Trophoblast cell (in vitro differentiated cells and primary cell): Measurements from ENCODE around the gene CFAP221.

Experiments used
- DNase-seq, 2 donors: peaks; one replicate each; pipeline ENCODE4 v3.0.0-alpha.2; 2016
- H2AFZ ChIP-seq: 2 replicates; pipeline ENCODE4 v1.6.1; 2013; ENCODE audit warnings: low read length, moderate library complexity, mild to moderate bottlenecking; ENCODE audit not compliant: insufficient read depth, poor library complexity
- H2AK5ac ChIP-seq: 2 replicates; pipeline ENCODE4 v1.6.1; 2013; ENCODE audit warnings: mild to moderate bottlenecking, low read length
- H2BK120ac ChIP-seq: 2 replicates; pipeline ENCODE4 v1.6.1; 2013; ENCODE audit warnings: low read length, mild to moderate bottlenecking, moderate library complexity; ENCODE audit not compliant: insufficient read depth, poor library complexity
- H2BK12ac ChIP-seq: 2 replicates; pipeline ENCODE4 v1.6.1; 2013; ENCODE audit warnings: mild to moderate bottlenecking, low read length, moderate library complexity
- H2BK5ac ChIP-seq: 2 replicates; pipeline ENCODE4 v1.6.1; 2013; ENCODE audit warnings: low read length, low read depth, moderate library complexity, mild to moderate bottlenecking; ENCODE audit not compliant: poor library complexity
- H3K14ac ChIP-seq: 2 replicates; pipeline ENCODE4 v1.6.1; 2013; ENCODE audit warnings: mild to moderate bottlenecking, low read length
- H3K18ac ChIP-seq: 2 replicates; pipeline ENCODE4 v1.6.1; 2013; ENCODE audit warnings: mild to moderate bottlenecking, low read length
- H3K23ac ChIP-seq: 2 replicates; pipeline ENCODE4 v1.6.1; 2013; ENCODE audit warnings: low read length
- H3K27ac ChIP-seq: 2 replicates; pipeline ENCODE4 v1.5.1; 2013; ENCODE audit warnings: low read depth, mild to moderate bottlenecking, inconsistent platforms, low read length, moderate library complexity
- H3K27me3 ChIP-seq: 2 replicates; pipeline ENCODE4 v1.6.1; 2013; ENCODE audit warnings: inconsistent platforms, mild to moderate bottlenecking, low read length, moderate library complexity; ENCODE audit not compliant: insufficient read depth
- H3K36me3 ChIP-seq, 2 experiments: 1 replicate in 1 of 2; 2 replicates in 1 of 2; pipeline ENCODE4 v1.6.1; 2013; ENCODE audit warnings: low read length in 2 of 2, mild to moderate bottlenecking in 2 of 2, moderate library complexity in 1 of 2; ENCODE audit not compliant: insufficient read depth in 2 of 2, control insufficient read depth in 1 of 2
- H3K4ac ChIP-seq: 2 replicates; pipeline ENCODE4 v1.6.1; 2013; ENCODE audit warnings: low read depth, mild to moderate bottlenecking, low read length, moderate library complexity
- H3K4me1 ChIP-seq, 2 experiments: 1 replicate in 1 of 2; 2 replicates in 1 of 2; pipeline ENCODE4 v1.6.1; 2013; ENCODE audit warnings: low read length in 2 of 2, mild to moderate bottlenecking in 2 of 2, moderate library complexity in 1 of 2; ENCODE audit not compliant: insufficient read depth in 2 of 2, control insufficient read depth in 1 of 2
- H3K4me2 ChIP-seq: 2 replicates; pipeline ENCODE4 v1.6.1; 2013; ENCODE audit warnings: inconsistent platforms, mild to moderate bottlenecking, low read length, moderate library complexity
- H3K4me3 ChIP-seq: 2 replicates; pipeline ENCODE4 v1.5.1; 2013; ENCODE audit warnings: mild to moderate bottlenecking, low read depth, low read length, inconsistent platforms
- H3K79me1 ChIP-seq: one replicate; pipeline ENCODE4 v1.6.1; 2013; ENCODE audit warnings: low read length
- H3K79me2 ChIP-seq: 2 replicates; pipeline ENCODE4 v1.6.1; 2013; ENCODE audit warnings: low read length, mild to moderate bottlenecking; ENCODE audit not compliant: control insufficient read depth, insufficient read depth, poor library complexity
- H3K9ac ChIP-seq: 2 replicates; pipeline ENCODE4 v1.6.1; 2013; ENCODE audit warnings: mild to moderate bottlenecking, low read length
- H3K9me3 ChIP-seq: 2 replicates; pipeline ENCODE4 v1.6.1; 2013; ENCODE audit warnings: low read depth, mild to moderate bottlenecking, control low read depth, inconsistent platforms, low read length; ENCODE audit not compliant: insufficient read depth
- H4K12ac ChIP-seq: 2 replicates; pipeline ENCODE4 v1.6.1; 2013; ENCODE audit warnings: low read depth, mild to moderate bottlenecking, low read length, moderate library complexity
- H4K8ac ChIP-seq: 2 replicates; pipeline ENCODE4 v1.6.1; 2013; ENCODE audit warnings: low read depth, mild to moderate bottlenecking, low read length, moderate library complexity
- H4K91ac ChIP-seq: one replicate; pipeline ENCODE4 v1.6.1; 2013; ENCODE audit warnings: low read depth, mild to moderate bottlenecking, low read length, moderate library complexity
- WGBS: extraction: QIAGEN DNeasy Blood & Tissue Kit; methylation state at CpG from one replicate; pipeline ENCODE4 v1.1.7; 2013; ENCODE audit warnings: missing lambda C conversion rate; ENCODE audit not compliant: insufficient read length, insufficient coverage; ENCODE audit errors: extremely low coverage; 5-methylcytosine and 5-hydroxymethylcytosine counted together

The CFAP221 gene

DNA sequence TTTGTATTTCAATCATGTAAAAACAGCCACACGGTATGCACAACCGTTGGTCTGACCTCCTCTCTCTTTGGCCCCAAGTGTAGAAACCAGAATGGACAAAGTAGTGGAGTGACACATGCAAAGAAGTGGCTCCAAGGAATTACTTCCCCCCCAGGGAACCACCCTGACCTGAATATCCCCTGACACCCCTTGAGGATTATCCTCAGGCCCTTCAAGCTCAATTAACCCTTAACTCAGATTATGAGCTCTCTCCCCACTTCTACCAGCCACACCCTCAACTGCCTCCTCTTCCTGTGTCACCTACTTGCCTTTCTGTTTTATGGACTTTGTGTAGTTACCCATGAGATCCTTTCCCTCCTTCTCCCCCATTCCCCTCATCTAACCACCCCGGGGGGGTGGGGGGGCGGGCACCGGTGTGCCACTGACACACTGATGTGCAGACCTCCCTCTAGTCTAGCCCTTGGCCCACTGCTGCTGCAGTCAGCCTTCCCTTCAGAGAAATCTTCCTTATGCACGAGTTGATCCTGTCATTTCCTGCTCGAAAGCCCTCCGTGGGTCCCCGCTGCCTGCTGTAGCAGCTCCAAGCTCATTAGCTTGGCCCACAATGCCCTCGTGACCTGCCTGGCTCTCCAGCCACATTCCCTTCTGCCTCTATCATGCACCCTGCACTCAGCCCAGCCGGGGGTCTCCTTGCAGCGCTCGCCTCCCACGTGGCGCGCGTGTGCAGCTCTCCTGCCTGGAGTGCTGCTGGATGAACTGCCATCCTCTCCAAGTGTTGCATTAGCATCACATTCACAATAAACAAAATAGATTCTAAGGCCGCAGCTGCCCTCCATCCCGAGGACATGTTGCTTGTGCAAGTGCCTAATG is 94.7 kb downstream of the CFAP221 start:
- Histone ChIP-seq H2AFZ (no peak overlapping the region), H3K4ac (no peak overlapping the region), H3K27me3 (no peaks in the 10 kb centered on the region), H2BK12ac (no peak overlapping the region), H3K9ac (no peak overlapping the region), H3K36me3 (no peaks in the 10 kb centered on the region), H3K23ac (no peak overlapping the region), H3K4me1 (no peaks in the 10 kb centered on the region), H3K4me3 (no peak overlapping the region), H3K18ac (no peak overlapping the region), H2AK5ac (no peak overlapping the region), H3K4me2 (no peak overlapping the region), H3K79me2 (no peaks in the 10 kb centered on the region), H4K91ac (no peak overlapping the region), H4K8ac (no peak overlapping the region), H2BK120ac (no peak overlapping the region), H3K79me1 (no peaks in the 10 kb centered on the region), H3K14ac (no peak overlapping the region), H3K27ac (no peak overlapping the region), H4K12ac (no peak overlapping the region), H2BK5ac (no peak overlapping the region), H3K9me3 (no peaks in the 10 kb centered on the region)
- no peak for DNase-seq
- no CpG with 5 or more reads among the region's 19 CpGs for WGBS

DNA sequence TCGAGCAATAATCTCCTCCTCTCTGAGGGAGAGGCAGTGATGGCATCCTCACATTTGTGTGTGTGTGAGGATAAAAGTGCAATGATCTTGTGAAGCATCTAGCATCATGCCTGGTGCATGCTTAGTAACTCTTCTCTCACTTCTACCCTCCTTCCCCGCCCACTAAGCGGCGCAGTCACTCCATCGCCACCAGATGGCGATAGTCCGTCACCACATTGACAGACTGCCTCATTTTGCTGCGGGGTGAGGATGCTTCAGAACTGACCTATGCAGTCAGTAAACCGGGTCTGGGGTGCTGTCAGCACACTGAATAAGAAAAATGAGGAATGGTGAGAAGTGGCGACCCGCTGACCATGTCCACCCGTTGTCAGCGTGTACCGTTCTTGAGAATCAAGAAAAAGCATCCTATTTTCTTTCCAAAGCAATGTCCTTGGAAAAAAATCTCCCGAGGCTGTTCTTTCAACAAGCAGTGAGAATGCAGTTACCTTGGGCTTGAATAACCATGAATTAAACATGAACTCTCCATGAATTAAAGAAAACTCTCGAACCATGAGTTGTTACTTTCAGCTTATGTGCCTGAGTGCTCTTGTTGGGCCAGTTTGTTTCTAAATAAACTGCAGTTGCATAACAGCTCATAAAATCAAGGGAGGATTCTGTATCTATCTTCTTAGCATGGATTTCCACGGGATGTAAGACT is 97.5 kb downstream of the CFAP221 start:
- Histone ChIP-seq H4K91ac (no peak overlapping the region), H3K79me1 (no peaks in the 10 kb centered on the region), H4K8ac (no peak overlapping the region), H3K27ac (no peak overlapping the region), H3K4me3 (no peak overlapping the region), H3K27me3 (no peaks in the 10 kb centered on the region), H3K9me3 (no peaks in the 10 kb centered on the region), H3K9ac (no peak overlapping the region), H2BK12ac (no peak overlapping the region), H3K4me1 (no peaks in the 10 kb centered on the region), H4K12ac (no peak overlapping the region), H2BK5ac (no peak overlapping the region), H2AK5ac (no peak overlapping the region), H3K14ac (no peak overlapping the region), H2BK120ac (no peak overlapping the region), H3K4ac (no peak overlapping the region), H3K36me3 (no peaks in the 10 kb centered on the region), H3K18ac (no peak overlapping the region), H3K23ac (no peak overlapping the region), H2AFZ (no peak overlapping the region), H3K4me2 (no peak overlapping the region), H3K79me2 (no peaks in the 10 kb centered on the region)
- WGBS: no CpG with 5 or more reads among the region's 17 CpGs
- DNase-seq: peak; percentile 67 to 87

- Histone ChIP-seq H3K4me1 (no peaks in the 10 kb centered on the region), H2AFZ (no peak overlapping the region), H3K79me1 (no peaks in the 10 kb centered on the region), H3K23ac (no peak overlapping the region), H3K4me2 (no peak overlapping the region), H3K18ac (no peak overlapping the region), H3K4me3 (no peak overlapping the region), H2BK120ac (no peak overlapping the region), H4K12ac (no peak overlapping the region), H3K9ac (no peak overlapping the region), H2BK12ac (no peak overlapping the region), H2AK5ac (no peak overlapping the region), H4K91ac (no peak overlapping the region), H3K27ac (no peak overlapping the region), H3K27me3 (no peaks in the 10 kb centered on the region), H3K14ac (no peak overlapping the region), H2BK5ac (no peak overlapping the region), H4K8ac (no peak overlapping the region), H3K9me3 (no peaks in the 10 kb centered on the region), H3K4ac (no peak overlapping the region), H3K79me2 (no peaks in the 10 kb centered on the region), H3K36me3 (no peaks in the 10 kb centered on the region)
- WGBS: no CpG with 5 or more reads among the region's 3 CpGs
- no peak for DNase-seq
Measured at GRCh38 chr2:119644186-119644585, 99.9 kb downstream of the CFAP221 start.

DNA sequence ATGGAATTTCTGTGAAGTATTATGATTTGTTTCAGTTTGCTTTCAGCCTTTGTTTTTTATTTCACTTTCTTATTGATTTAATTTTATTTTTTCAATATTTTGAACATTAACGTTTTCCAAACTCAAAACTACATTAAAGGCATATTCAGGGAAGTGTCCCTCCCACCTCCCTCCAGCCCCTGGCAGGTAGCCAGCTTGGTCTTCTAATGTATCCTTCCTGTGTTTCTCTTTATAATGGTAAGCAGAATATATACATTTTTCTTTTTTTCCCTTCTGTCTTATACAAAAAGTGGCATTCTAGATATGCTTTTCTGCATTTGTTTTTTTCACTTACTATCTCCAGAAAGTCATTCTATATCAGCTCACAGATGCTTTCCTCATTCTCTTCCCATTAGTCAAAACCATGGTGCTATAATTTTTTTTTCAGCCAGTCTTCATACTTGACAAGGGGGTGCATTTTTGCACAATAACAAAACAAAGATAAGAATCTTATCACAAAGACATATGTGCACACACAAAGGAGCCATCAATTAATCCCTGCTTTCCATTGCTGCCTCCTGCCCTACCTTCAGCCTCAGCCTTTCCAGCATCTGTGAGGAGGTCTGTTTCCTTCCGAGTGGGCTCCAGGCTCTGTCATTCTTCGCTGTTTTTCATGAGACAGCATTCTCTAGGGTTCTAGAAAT is 101.1 kb downstream of the CFAP221 start:
- H2BK120ac ChIP-seq: no peak overlapping the region
- H3K79me1 ChIP-seq: no peaks in the 10 kb centered on the region
- no peak overlapping the region for H3K18ac ChIP-seq
- no peaks in the 10 kb centered on the region for H3K9me3 ChIP-seq
- H3K27me3 ChIP-seq: no peaks in the 10 kb centered on the region
- no peak overlapping the region for H4K8ac ChIP-seq
- H3K4me3 ChIP-seq: no peak overlapping the region
- H2AK5ac ChIP-seq: no peak overlapping the region
- no peak overlapping the region for H3K23ac ChIP-seq
- no peaks in the 10 kb centered on the region for H3K79me2 ChIP-seq
- DNase-seq: no peak
- H3K14ac ChIP-seq: no peak overlapping the region
- no peak overlapping the region for H3K4ac ChIP-seq
- no peak overlapping the region for H2BK5ac ChIP-seq
- no peak overlapping the region for H3K27ac ChIP-seq
- H4K12ac ChIP-seq: no peak overlapping the region
- no peak overlapping the region for H3K9ac ChIP-seq
- no peak overlapping the region for H2AFZ ChIP-seq
- no peaks in the 10 kb centered on the region for H3K36me3 ChIP-seq
- no peak overlapping the region for H3K4me2 ChIP-seq
- no CpG with 5 or more reads among the region's 3 CpGs for WGBS
- H4K91ac ChIP-seq: no peak overlapping the region
- no peak overlapping the region for H2BK12ac ChIP-seq
- no peaks in the 10 kb centered on the region for H3K4me1 ChIP-seq
